Muscle layer of duodenum (tissue), 2 donors: ENCODE measurements around the gene NFKB2.

Experiments used
- H3K27ac ChIP-seq: one replicate; pipeline ENCODE4 v1.7.0; 2013; ENCODE audit warnings: mild to moderate bottlenecking, low read length
- H3K27me3 ChIP-seq: one replicate; pipeline ENCODE4 v1.7.0; 2013; ENCODE audit warnings: low read depth, mild to moderate bottlenecking, control low read depth, low read length
- H3K36me3 ChIP-seq, 2 donors: one replicate each; pipeline ENCODE4 v1.7.0; 2013; ENCODE audit warnings: low read length in 2 of 2, control low read depth in 1 of 2, mild to moderate bottlenecking in 1 of 2; ENCODE audit not compliant: insufficient read depth in 2 of 2, control insufficient read depth in 1 of 2
- H3K4me1 ChIP-seq, 2 donors: one replicate each; pipeline ENCODE4 v1.7.0; 2013; ENCODE audit warnings: low read length in 2 of 2, mild to moderate bottlenecking in 2 of 2, control low read depth in 1 of 2, moderate library complexity in 1 of 2; ENCODE audit not compliant: insufficient read depth in 2 of 2, control insufficient read depth in 1 of 2
- H3K4me3 ChIP-seq, 2 donors: one replicate each; pipeline ENCODE4 v1.7.0; 2013; ENCODE audit warnings: low read length in 2 of 2, low read depth in 1 of 2, mild to moderate bottlenecking in 1 of 2
- H3K9me3 ChIP-seq, 2 donors: one replicate each; pipeline ENCODE4 v1.7.0; 2013; ENCODE audit warnings: low read length in 2 of 2, control low read depth in 1 of 2, mild to moderate bottlenecking in 1 of 2; ENCODE audit not compliant: control insufficient read depth in 1 of 2
- donor health status: healthy.

NFKB2 gene

DNA sequence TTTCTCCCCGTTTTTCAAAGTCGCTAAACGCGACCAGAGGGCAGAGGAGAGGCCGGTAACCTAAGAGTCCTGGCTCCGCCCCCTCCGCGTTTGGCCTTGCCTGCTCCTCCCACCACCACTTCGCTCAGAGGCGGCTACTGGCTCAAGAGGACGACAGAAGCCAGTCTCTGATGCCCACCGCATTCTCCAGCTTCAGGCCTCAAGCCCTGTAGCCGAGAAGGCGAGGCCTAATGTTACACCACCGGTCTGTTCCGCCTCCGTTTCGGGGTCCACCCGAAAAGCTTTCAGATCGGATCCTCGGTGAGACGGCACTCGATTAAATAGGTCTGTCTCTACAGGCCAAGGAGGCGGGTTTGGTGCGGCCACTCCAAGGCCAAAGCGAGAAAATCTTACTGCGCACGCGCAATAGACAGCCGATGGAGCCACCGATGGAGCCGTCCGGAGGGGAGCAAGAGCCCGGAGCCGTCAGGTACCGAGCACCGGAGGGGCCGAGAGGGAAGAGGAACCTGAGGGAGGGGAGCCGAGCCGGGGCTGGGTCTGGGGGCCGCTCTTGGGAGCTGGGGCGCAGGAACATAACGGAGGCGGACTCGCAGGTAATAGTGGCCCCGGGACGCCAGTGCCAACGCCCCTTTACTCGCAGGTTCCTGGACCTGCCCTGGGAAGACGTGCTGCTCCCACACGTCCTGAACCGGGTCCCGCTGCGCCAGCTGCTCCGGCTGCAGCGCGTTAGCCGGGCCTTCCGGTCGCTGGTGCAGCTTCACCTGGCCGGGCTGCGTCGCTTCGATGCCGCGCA lies 25.4 kb downstream of the NFKB2 start, which contains the start of gene FBXL15:
Gene FBXL15 (plus strand): TSS at position 123 of the 793 bp plus-strand sequence. CDS start 294 bp downstream, at position 417.
- Histone ChIP-seq H3K27ac (peak within 1 kb of the TSS; percentile 73), H3K36me3 (peaks cover 10 to 15% of the 10 kb centered on the region in 2 donors), H3K4me3 (peak within 1 kb of the TSS; percentile 86 to 97), H3K4me1 (peaks cover 11 to 39% of the 10 kb centered on the region in 2 donors), H3K27me3 (peaks cover 14% of the 10 kb centered on the region), H3K9me3 (no peaks in the 10 kb centered on the region)

DNA sequence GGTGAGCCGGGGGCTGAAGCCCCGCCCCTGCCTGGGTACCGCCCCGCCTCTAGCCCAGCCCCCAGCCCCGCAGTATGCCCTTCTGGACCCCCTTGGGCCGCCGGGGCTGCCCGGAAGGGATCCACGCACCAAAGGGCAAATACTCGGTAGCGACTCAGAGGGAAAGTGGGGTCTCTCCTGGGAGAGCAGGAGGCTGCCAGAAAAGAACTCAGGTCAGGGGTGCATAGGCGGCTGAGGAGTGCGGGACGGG lies 25.9 kb downstream of the NFKB2 start:
- H3K4me3 ChIP-seq: peak overlapping the region; percentile 86 to 97
- peaks cover 14% of the 10 kb centered on the region for H3K27me3 ChIP-seq

DNA sequence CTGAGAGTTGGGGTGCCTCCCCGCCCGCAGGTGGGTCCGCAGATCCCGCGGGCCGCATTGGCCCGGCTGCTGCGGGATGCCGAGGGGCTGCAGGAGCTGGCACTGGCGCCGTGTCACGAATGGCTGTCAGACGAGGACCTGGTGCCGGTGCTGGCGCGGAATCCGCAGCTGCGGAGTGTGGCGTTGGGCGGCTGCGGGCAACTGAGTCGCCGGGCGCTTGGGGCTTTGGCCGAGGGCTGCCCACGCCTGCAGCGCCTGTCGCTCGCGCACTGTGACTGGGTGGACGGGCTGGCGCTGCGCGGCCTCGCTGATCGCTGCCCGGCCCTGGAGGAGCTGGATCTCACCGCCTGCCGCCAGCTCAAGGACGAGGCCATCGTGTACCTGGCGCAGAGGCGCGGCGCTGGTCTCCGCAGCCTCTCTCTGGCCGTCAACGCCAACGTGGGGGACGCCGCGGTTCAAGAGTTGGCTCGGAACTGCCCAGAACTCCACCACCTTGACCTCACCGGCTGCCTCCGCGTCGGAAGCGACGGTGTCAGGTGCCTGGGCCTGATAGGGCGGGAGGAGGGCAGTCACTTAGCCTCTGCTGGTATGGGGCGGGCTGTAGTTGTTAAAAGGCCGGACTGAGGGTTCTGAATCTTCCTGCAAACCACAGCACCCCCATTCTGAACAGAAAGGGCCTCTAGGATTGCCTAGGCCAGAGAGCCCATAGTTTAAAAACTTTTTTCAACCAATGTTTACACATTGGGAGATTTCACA lies 26.4 kb downstream of the NFKB2 start:
- Histone ChIP-seq H3K4me1 (peaks cover 11 to 39% of the 10 kb centered on the region in 2 donors), H3K4me3 (peak overlapping the region; percentile 86 to 97), H3K27ac (peak overlapping the region; percentile 82), H3K36me3 (peaks cover 10 to 15% of the 10 kb centered on the region in 2 donors), H3K9me3 (no peaks in the 10 kb centered on the region), H3K27me3 (peaks cover 14% of the 10 kb centered on the region)

More for the DNA sequence above, 25.9 kb downstream of the NFKB2 start:
- H3K4me1 ChIP-seq: peaks cover 11 to 39% of the 10 kb centered on the region in 2 donors
- H3K36me3 ChIP-seq: peaks cover 10 to 15% of the 10 kb centered on the region in 2 donors
- H3K27ac ChIP-seq: peak overlapping the region; percentile 73
- no peaks in the 10 kb centered on the region for H3K9me3 ChIP-seq

DNA sequence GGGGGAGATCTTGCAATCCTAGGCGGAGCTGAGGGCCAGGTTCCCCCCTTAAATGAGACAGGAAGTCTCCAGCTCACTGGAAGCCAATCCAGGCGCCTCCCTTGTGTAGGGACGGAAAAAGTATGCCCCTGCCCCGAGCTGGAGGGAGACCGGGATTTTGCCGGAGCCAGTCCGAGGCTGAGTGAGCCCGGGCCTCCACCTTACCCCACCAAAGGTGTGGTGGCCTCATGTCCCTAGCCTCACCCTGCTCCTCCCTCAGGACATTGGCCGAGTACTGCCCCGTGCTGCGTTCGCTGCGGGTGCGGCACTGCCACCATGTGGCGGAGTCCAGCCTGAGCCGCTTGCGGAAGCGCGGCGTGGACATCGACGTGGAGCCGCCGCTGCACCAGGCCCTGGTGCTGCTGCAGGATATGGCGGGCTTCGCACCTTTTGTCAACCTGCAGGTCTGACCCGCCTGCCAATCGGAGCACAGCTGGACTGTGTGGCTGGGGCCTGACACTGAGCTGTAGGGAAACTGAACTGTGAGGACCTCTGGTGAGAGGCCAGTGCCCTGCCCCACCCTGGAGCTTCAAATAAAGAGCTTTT lies 27.1 kb downstream of the NFKB2 start:
- H3K4me1 ChIP-seq: peaks cover 11 to 39% of the 10 kb centered on the region in 2 donors
- H3K9me3 ChIP-seq: no peaks in the 10 kb centered on the region
- H3K27me3 ChIP-seq: peaks cover 8% of the 10 kb centered on the region
- peak overlapping the region; percentile 86 to 97 for H3K4me3 ChIP-seq
- H3K36me3 ChIP-seq: peaks cover 10 to 15% of the 10 kb centered on the region in 2 donors
- peak overlapping the region; percentile 82 for H3K27ac ChIP-seq

DNA sequence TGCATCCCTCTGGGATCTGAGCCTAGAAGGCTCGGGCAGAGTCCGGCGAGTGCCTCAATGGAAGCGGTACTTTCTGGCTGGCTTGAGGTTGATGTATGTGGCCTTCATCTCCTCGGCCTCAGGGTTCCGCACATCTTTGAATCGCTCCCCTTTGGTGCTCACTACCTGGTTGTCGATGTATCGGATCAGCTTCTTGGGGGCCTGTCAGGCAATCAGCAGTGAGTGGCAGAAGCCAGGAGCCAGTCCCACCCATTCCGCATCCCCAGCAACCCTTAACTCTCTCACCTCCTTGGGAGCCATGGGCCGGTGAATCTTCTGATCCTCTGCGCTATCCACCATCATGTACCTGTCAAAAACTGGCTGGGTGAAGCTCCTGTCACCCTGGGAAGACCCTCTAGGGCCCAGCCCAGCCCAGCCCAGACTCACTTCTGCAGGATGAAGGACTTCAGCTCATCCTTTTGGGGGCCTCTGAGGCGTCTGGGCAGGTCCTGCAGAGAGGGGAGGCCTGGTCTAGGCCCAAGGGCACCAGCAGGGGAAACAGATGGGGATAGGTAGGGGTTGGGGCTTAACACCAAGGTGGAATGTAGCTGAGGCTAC lies 28.0 kb downstream of the NFKB2 start:
- peak overlapping the region in 1 of 2 donors; percentile 97 for H3K4me3 ChIP-seq
- H3K36me3 ChIP-seq: peaks cover 10 to 15% of the 10 kb centered on the region in 2 donors
- H3K27me3 ChIP-seq: no peaks in the 10 kb centered on the region
- H3K9me3 ChIP-seq: no peaks in the 10 kb centered on the region
- peaks cover 11 to 39% of the 10 kb centered on the region in 2 donors for H3K4me1 ChIP-seq
- no peak overlapping the region for H3K27ac ChIP-seq

DNA sequence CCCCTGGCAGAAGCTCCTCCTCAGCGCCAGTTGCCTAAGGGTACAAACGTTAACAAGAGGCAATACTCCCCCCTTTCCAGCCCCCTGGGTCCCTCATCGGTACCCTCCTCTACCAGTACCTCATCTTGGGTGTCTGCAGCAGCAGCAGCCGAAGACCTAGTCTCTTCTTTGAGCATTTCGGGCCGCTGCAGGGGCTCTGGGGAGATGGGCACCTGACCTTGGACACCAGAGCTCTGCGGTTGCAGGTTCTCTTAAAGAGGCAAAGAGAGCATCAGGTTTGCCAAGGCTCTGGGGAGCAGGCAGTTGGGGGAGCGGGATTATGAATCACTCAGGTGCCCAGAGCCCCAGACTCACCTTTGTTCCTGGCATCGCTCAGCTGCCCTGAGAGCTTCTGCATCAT lies 28.6 kb downstream of the NFKB2 start:
- H3K27me3 ChIP-seq: no peaks in the 10 kb centered on the region

DNA sequence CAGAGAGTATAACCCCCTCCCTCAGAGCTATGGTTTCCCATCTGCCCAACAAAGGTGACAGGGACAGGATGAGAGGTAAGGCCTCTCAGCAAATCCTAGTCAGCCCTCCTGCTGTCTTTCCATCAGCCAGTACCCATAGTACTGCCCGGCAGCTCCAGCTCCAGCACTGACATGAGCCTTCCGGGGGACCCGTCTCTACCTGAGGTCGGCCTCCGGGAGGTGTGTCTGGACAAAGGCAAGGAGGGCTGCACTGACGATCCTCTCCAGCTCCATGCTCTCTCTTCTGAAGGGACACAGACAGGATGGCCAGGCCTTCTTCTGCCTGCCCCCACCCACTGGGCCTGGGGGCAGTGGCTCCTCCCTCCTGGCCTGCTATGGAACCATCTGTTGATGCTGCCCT lies 29.4 kb downstream of the NFKB2 start:
- H3K36me3 ChIP-seq: peaks cover 10 to 15% of the 10 kb centered on the region in 2 donors
- H3K27me3 ChIP-seq: no peaks in the 10 kb centered on the region
- no peaks in the 10 kb centered on the region for H3K9me3 ChIP-seq
- H3K27ac ChIP-seq: no peak overlapping the region
- peaks cover 8 to 28% of the 10 kb centered on the region in 2 donors for H3K4me1 ChIP-seq
- no peak overlapping the region for H3K4me3 ChIP-seq

More for the DNA sequence above, 28.6 kb downstream of the NFKB2 start:
- Histone ChIP-seq H3K36me3 (peaks cover 10 to 15% of the 10 kb centered on the region in 2 donors), H3K27ac (no peak overlapping the region), H3K9me3 (no peaks in the 10 kb centered on the region), H3K4me1 (peaks cover 11 to 36% of the 10 kb centered on the region in 2 donors), H3K4me3 (no peak overlapping the region)

DNA sequence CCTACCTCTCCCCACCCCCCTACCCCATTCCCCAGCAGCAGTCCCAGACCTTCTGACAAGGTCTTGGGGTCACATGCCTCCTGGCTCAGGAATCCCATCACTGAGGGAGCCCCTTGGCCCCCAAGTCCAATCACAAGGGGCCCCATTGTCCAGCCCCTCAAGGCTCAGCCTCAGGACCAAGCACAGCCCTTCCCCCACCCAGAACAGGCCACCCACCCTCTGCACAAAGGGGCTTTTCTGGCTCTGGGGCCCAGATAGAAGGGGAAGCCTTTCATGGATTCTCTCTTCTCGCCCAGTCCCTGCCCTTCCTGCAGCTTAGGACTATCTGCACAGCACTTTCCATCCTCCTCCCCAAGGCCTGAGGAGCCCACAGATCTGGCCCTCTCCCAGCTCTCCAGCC lies 29.9 kb downstream of the NFKB2 start:
- no peaks in the 10 kb centered on the region for H3K27me3 ChIP-seq
- H3K4me1 ChIP-seq: peaks cover 4 to 23% of the 10 kb centered on the region in 2 donors
- no peak overlapping the region for H3K27ac ChIP-seq
- H3K9me3 ChIP-seq: no peaks in the 10 kb centered on the region
- peaks cover 10 to 15% of the 10 kb centered on the region in 2 donors for H3K36me3 ChIP-seq
- no peak overlapping the region for H3K4me3 ChIP-seq

DNA sequence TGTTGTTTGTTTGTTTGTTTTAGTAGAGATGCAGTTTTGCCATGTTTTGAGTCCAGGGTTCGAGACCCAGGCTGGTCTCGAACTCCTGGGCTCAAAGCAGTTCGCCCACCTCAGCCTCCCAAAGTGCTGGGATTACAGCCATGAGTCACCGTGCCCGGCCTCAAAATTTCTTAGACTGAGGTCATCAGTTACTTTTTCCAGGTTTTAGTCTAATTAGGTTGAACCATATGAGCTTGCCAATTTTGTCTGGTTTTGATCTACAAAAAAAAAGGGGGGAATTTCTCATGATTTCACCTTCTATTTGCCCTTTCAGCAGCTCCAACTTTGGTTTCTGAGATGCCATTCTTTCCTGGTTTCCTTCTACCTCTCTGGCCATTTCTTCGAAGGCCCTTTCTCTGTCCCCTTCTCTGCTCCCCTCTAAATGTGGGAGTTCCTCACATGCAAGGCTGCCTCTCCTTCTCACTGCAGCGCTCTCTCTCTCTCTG lies 31.3 kb downstream of the NFKB2 start:
- Histone ChIP-seq H3K36me3 (peaks cover 10 to 15% of the 10 kb centered on the region in 2 donors), H3K4me1 (peaks cover 10 to 26% of the 10 kb centered on the region in 2 donors), H3K27ac (no peak overlapping the region), H3K9me3 (no peaks in the 10 kb centered on the region), H3K4me3 (no peak overlapping the region), H3K27me3 (no peaks in the 10 kb centered on the region)

DNA sequence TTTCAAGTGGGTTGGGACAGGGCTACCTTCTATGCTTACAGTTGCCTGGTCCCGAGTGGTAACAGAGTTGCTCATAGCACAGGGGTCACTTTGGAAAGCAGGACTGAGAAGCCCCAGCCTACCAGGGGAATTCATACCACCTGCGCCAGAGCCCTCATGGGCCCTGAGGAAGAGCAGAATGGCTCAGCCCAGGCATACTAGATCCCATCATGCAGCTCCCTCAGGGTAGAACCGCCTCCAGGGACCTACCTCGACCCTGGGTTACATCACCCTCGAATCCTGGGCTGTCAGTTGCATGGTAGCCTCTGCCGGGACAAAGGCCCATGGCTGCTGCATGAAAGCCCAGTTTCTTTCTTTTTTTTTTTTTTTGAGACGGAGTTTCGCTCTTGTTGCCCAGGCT lies 34.0 kb downstream of the NFKB2 start:
- no peak overlapping the region for H3K4me3 ChIP-seq
- H3K36me3 ChIP-seq: peaks cover 0 to 5% of the 10 kb centered on the region in 2 donors
- H3K27ac ChIP-seq: no peak overlapping the region
- H3K4me1 ChIP-seq: peaks cover 6 to 13% of the 10 kb centered on the region in 2 donors
- no peaks in the 10 kb centered on the region for H3K9me3 ChIP-seq
- H3K27me3 ChIP-seq: no peaks in the 10 kb centered on the region
